ENCODE data around the gene ADCY2.

The ADCY2 gene

GRCh38 chr5:7473115-7473514, 77.2 kb downstream of the ADCY2 start:
- no peak for DNase-seq (ENCODE audit: low read depth, low spot score)
- TF ChIP-seq CTCF (IDR thresholded peaks at IDR 0.05; ENCODE audit: low read depth, low read length): no peak
- in situ Hi-C loops (cut with HindIII; ENCODE audit: low sequenced_read_pairs): no loop called here
- H3K4me3 ChIP-seq (ENCODE audit: low read depth, low read length): no peak overlapping the region

GRCh38 chr5:7473668-7474215, 77.8 kb downstream of the ADCY2 start:
- no peak overlapping the region for H3K4me3 ChIP-seq (ENCODE audit: low read depth, low read length)
- TF ChIP-seq CTCF (IDR thresholded peaks at IDR 0.05; ENCODE audit: low read depth, low read length): no peak
- no peak for DNase-seq (ENCODE audit: low read depth, low spot score)
- in situ Hi-C loops (cut with HindIII; ENCODE audit: low sequenced_read_pairs): no loop called here

GRCh38 chr5:7474821-7475403, 79.0 kb downstream of the ADCY2 start:
- no peak overlapping the region for H3K4me3 ChIP-seq (ENCODE audit: low read depth, low read length)
- no peak for TF ChIP-seq CTCF (IDR thresholded peaks at IDR 0.05; ENCODE audit: low read depth, low read length)
- in situ Hi-C loops (cut with HindIII; ENCODE audit: low sequenced_read_pairs): no loop called here
- no peak for DNase-seq (ENCODE audit: low read depth, low spot score)

GRCh38 chr5:7478459-7478858, 82.5 kb downstream of the ADCY2 start:
- no peak for TF ChIP-seq CTCF (IDR thresholded peaks at IDR 0.05; ENCODE audit: low read depth, low read length)
- H3K4me3 ChIP-seq (ENCODE audit: low read depth, low read length): no peak overlapping the region
- in situ Hi-C loops (cut with HindIII; ENCODE audit: low sequenced_read_pairs): no loop called here
- no peak for DNase-seq (ENCODE audit: low read depth, low spot score)

GRCh38 chr5:7488734-7489133, 92.8 kb downstream of the ADCY2 start:
- TF ChIP-seq CTCF (IDR thresholded peaks at IDR 0.05; ENCODE audit: low read depth, low read length): no peak
- in situ Hi-C loops (cut with HindIII; ENCODE audit: low sequenced_read_pairs): no loop called here
- no peak for DNase-seq (ENCODE audit: low read depth, low spot score)
- H3K4me3 ChIP-seq (ENCODE audit: low read depth, low read length): no peak overlapping the region

GRCh38 chr5:7492371-7492770, 96.4 kb downstream of the ADCY2 start:
- no peak for DNase-seq (ENCODE audit: low read depth, low spot score)
- in situ Hi-C loops (cut with HindIII; ENCODE audit: low sequenced_read_pairs): no loop called here
- no peak overlapping the region for H3K4me3 ChIP-seq (ENCODE audit: low read depth, low read length)
- no peak for TF ChIP-seq CTCF (IDR thresholded peaks at IDR 0.05; ENCODE audit: low read depth, low read length)
